ENCODE results near the gene PDILT.
"Not testable (repeated sequence)": the region's sequence is repeated elsewhere in the genome, so short reads cannot be mapped to it uniquely, and the experiment has no call there.

PDILT gene

GRCh38 chr16:20320178-20320577 is 84.4 kb downstream of the PDILT start:
- no peak for DNase-seq

DNA sequence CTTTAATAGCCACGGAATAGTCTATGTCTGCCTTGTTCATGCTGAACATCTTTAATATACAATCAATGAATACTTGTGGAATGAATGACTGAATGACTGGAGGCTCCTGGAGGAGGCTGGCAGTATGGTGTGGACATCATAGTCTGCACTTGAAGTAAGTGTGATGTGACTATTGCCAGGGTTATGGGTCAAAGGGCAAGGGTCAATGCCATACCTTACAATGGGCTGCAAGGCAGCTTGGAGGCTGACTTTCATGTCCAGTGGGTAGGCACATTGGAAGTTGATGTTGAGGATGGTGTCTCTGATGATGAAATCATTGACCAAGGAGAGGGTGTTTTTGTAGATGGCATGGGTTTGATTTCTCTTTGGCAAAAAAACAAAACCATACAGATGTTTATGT is 85.1 kb downstream of the PDILT start:
- no peak for DNase-seq

DNA sequence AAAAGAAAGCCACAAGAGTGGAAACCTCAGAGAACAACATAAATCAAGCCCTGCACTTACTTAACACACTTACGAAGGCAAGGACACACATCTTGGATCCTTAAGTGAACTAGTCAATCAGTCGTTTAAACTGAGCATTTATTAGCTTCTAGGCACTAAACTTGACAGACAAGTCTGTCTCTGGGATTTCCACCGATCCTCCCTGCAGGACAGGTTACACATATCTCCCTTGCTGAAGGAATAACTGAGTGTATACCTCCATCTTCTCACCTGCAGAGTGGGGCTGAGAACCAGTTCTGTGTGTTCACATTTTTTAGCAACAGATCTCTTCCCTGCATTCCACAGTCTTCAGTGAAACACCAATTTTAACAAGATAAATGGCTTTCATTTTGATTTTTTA is 86.1 kb downstream of the PDILT start:
- no peak for DNase-seq

DNA sequence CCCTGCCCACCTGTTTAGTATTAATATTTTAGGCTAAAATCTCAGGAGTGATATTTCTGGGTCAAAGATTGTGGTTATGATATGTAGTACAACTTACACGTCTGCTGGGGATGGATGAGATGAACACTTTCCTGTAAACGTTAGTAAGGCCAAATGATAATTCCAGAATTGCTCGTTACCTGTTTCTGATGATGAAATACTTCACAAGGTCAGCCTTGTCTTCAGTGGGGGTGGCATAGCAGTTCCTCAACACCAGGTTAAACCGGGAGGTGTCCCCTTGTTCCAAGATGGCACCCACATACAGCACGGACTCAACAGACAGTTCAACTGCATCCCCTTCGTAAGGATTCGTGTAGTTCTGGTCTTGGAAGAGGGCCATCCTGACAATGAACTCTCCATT is 86.5 kb downstream of the PDILT start:
- no peak for DNase-seq

DNA sequence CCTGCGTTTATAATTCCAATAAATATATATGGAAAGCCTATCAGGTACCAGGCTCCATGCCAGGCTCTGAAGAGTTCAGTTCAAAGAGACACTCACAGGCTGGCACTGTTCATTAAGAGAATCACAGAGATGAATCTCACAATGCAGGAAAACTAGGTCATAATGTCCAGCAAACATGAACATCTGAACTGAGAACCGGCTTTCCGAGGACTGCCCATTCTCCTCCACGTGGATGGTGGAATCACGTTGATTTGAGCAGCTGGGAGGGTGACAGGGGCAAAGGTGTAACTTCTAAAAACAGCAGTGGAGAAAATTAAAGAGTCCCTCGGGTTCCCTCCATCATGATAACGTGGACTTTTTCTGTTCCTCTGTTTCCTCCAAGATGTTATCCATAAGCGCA is 87.4 kb downstream of the PDILT start:
- no peak for DNase-seq

GRCh38 chr16:20316715-20317114 is 87.8 kb downstream of the PDILT start:
- no peak for DNase-seq

DNA sequence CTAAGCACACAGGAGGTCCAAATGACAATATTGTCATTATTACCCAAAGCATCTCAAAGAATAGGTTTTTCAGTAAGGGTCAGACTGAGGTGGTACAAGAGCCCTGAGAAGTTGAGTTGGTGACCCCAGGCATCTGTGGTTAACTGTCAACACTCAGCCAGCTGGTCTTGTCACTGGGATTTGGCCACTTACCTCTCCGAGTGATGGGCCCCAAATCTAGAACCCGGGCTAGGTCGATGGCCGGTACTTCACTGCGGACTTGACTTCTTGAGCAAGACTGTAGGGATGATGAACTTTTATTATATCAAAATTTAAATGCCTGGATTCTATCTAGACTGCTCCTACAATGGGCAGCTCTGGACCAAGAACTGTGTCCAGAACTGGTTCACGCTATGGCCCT is 88.8 kb downstream of the PDILT start:
- no peak for DNase-seq

DNA sequence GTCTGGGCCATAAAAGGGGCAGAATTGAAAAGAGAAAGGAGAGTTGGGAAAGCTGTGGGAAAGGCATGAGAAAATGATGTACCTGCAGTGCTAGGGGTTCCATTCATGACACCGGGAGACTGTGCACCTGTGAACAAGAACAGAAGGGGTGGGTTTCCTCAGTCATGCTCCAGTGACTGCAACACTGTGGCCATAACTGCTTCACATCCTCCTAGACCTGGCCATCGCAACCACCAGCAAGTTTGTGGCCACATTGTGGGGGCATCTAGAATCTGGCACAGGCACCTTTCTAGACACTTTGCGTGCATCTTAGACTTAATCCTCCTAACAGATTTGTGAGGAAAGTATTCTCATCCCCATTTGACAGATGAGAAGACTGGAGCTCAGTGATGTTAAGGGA is 90.0 kb downstream of the PDILT start:
- DNase-seq = no peak

GRCh38 chr16:20313741-20314140 is 90.8 kb downstream of the PDILT start:
- DNase-seq = no peak

GRCh38 chr16:20312536-20313095 is 91.9 kb downstream of the PDILT start:
- DNase-seq = not testable (repeated sequence)

DNA sequence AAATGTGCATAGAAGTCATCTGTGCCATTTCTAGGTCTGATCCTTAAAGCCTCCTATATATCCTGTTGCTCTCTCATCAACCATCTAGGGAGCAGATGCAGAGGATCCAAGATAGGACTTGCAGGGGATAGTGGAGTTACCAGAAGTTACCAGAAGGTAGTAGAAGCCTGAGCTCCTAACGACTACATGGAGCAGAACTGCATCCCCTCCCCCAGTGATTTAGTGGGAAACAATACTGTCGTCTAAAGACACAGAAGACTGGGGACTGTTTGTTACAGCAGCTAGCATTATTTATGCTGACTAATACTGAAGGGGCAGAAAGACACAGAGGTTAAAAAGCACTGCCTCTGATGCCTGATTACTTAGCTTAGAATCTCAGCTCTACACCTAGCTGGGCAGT is 93.0 kb downstream of the PDILT start:
- DNase-seq = no peak

DNA sequence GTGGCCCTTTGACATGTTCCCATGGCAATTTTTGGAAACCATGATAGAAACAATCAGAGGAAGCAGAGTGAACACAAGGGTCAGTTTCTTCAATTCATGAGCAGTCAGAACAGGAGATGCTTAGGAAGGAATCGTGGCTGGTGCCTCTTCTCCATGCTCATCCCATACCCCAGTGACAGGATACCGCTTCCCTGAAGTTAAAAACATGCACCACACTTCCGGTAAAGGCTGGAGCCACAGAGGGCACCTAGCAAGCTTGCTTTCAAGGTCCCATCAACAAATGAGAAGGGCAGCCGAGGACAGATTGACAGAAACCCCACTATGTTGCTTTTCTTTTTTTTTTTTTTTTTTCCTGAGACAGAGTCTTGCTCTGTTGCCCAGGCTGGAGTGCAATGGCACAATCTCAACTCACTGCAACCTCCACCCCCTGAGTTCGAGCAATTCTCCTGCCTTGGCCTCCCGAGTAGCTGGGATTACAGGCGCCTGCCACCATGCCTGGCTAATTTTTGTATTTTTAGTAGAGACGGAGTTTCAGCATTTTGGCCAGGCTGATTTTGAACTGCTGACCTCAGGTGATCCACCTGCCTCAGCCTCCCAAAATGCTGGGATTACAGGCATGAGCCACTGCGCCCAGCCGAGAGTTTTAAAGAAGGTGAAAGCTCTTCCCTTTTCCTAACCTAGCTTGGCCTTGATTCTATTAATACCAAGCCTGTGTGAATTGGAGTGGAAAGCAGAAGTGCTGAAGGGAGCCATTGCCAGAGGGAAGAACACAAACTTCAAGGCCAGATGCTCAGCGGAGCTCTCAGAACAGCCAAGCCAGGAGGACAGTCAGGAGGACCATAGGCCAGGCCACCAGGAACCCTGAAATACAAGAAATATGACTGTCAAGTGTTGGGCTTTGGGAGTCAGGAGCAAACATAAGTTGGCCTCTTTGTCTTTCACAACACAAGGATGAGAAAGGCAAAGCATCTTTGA is 93.8 kb downstream of the PDILT start:
- no peak for DNase-seq

- DNase-seq = no peak
Measured at GRCh38 chr16:20309786-20310185, 94.8 kb downstream of the PDILT start.
